ENCODE data around the gene KRTAP10-12.

The KRTAP10-12 gene

GRCh38 chr21:44708866-44709425, 12.0 kb downstream of the KRTAP10-12 start:
- DNase-seq (ENCODE audit: low spot score): no peak
- in situ Hi-C loops (cut with MboI; ENCODE audit: low pct_unique_long_range_greater_than_20kb, low sequenced_read_pairs, unreplicated experiment): no loop called here
- no peak for TF ChIP-seq CTCF (IDR thresholded peaks at IDR 0.05; ENCODE audit: extremely low read depth, insufficient read depth, missing control alignments)

- in situ Hi-C loops (cut with MboI; ENCODE audit: low pct_unique_long_range_greater_than_20kb, low sequenced_read_pairs, unreplicated experiment): loop anchor here (10.0 kb wide), 1 partner anchor 65 kb away; no protein-coding TSS in a partner anchor
- TF ChIP-seq CTCF (IDR thresholded peaks at IDR 0.05; ENCODE audit: extremely low read depth, insufficient read depth, missing control alignments): no peak
- DNase-seq (ENCODE audit: low spot score): no peak
Measured at GRCh38 chr21:44709426-44710293, 12.7 kb downstream of the KRTAP10-12 start.

- no peak for TF ChIP-seq CTCF (IDR thresholded peaks at IDR 0.05; ENCODE audit: extremely low read depth, insufficient read depth, missing control alignments)
- no peak for DNase-seq (ENCODE audit: low spot score)
- in situ Hi-C loops (cut with MboI; ENCODE audit: low pct_unique_long_range_greater_than_20kb, low sequenced_read_pairs, unreplicated experiment): loop anchor here (10.0 kb wide), 1 partner anchor 65 kb away; no protein-coding TSS in a partner anchor
Measured at GRCh38 chr21:44710294-44710665, 13.3 kb downstream of the KRTAP10-12 start.

- DNase-seq (ENCODE audit: low spot score): no peak
- in situ Hi-C loops (cut with MboI; ENCODE audit: low pct_unique_long_range_greater_than_20kb, low sequenced_read_pairs, unreplicated experiment): loop anchor here (10.0 kb wide), 1 partner anchor 64 kb away; no protein-coding TSS in a partner anchor
Measured at GRCh38 chr21:44710756-44711326, 13.9 kb downstream of the KRTAP10-12 start.

GRCh38 chr21:44711327-44712202, 14.6 kb downstream of the KRTAP10-12 start, which contains the start of gene TSPEAR:
TSS of gene TSPEAR (minus strand) at chr21:44711572. CDS start at chr21:44711514, 58 bp downstream.
- no peak for DNase-seq (ENCODE audit: low spot score)
- TF ChIP-seq CTCF (IDR thresholded peaks at IDR 0.05; ENCODE audit: extremely low read depth, insufficient read depth, missing control alignments): no peak
- in situ Hi-C loops (cut with MboI; ENCODE audit: low pct_unique_long_range_greater_than_20kb, low sequenced_read_pairs, unreplicated experiment): loop anchor here (10.0 kb wide), 1 partner anchor 63 kb away; no protein-coding TSS in a partner anchor

More at GRCh38 chr21:44710756-44711326, 13.9 kb downstream of the KRTAP10-12 start:
- TF ChIP-seq CTCF (IDR thresholded peaks at IDR 0.05; ENCODE audit: extremely low read depth, insufficient read depth, missing control alignments): no peak
